Natural killer cell (primary cell): ENCODE results near the gene CTDP1. TPM values are rescaled to one million over a fixed set of nuclear protein-coding genes. Genes with fewer than 3 reads are reported as not detected.

ENCODE experiments used
- ATAC-seq, 3 donors: fragments of 150-1000 bp in 2 of 3; fragments of 200-7000 bp in 1 of 3; cut with Tn5 transposase; 1 replicate in 1 of 3; 2 replicates in 2 of 3; pipeline ENCODE4 v1.10.0; 2021; ENCODE audit warnings: mild to moderate bottlenecking in 2 of 3, moderate library complexity in 2 of 3
- DNase-seq, 2 donors: peaks; one replicate each; pipeline versions ENCODE4 v3.0.0 to v3.0.0-alpha.2; 2013 to 2021; ENCODE audit warnings: mixed read lengths in 1 of 2
- H3K27ac ChIP-seq: one replicate; pipeline ENCODE4 v1.5.1; 2013; ENCODE audit warnings: mild to moderate bottlenecking, low read length
- H3K27me3 ChIP-seq: one replicate; pipeline ENCODE4 v1.6.1; 2013; ENCODE audit warnings: low read length; ENCODE audit not compliant: control insufficient read depth, insufficient read depth
- H3K36me3 ChIP-seq: one replicate; pipeline ENCODE4 v1.6.1; 2013; ENCODE audit warnings: low read length; ENCODE audit not compliant: control insufficient read depth, insufficient read depth
- H3K4me1 ChIP-seq: one replicate; pipeline ENCODE4 v1.6.1; 2013; ENCODE audit warnings: low read length; ENCODE audit not compliant: control insufficient read depth, insufficient read depth
- H3K4me3 ChIP-seq: one replicate; pipeline ENCODE4 v1.5.1; 2013; ENCODE audit warnings: low read length
- H3K9me3 ChIP-seq: one replicate; pipeline ENCODE4 v1.6.1; 2013; ENCODE audit warnings: low read length; ENCODE audit not compliant: control insufficient read depth, insufficient read depth
- H3K27ac Mint-ChIP-seq, 2 donors: one replicate each; pipeline ENCODE4 v1.8.0; 2022; ENCODE audit warnings: mild to moderate bottlenecking in 2 of 2, mixed read lengths in 2 of 2, moderate library complexity in 1 of 2
- H3K27me3 Mint-ChIP-seq, 2 donors: one replicate each; pipeline ENCODE4 v1.8.0; 2022; ENCODE audit warnings: low read depth in 2 of 2, mixed read lengths in 2 of 2
- H3K36me3 Mint-ChIP-seq: one replicate; pipeline ENCODE4 v1.8.0; 2022; ENCODE audit warnings: mixed read lengths
- H3K4me1 Mint-ChIP-seq, 2 donors: one replicate each; pipeline ENCODE4 v1.8.0; 2022; ENCODE audit warnings: mixed read lengths in 2 of 2
- H3K4me3 Mint-ChIP-seq: one replicate; pipeline ENCODE4 v1.8.0; 2022; ENCODE audit warnings: mild to moderate bottlenecking, moderate library complexity, mixed read lengths
- H3K9me3 Mint-ChIP-seq, 2 donors: one replicate each; pipeline ENCODE4 v1.8.0; 2022; ENCODE audit warnings: mixed read lengths in 2 of 2
- CTCF ChIP-seq: fragments of 200-600 bp; IDR thresholded peaks from one replicate; pipeline ENCODE4 v1.8.0; 2022; ENCODE audit warnings: antibody characterized with exemption
- WGBS: methylation state at CpG from one replicate; pipeline ENCODE4 v1.1.7; 2013; ENCODE audit warnings: missing lambda C conversion rate; ENCODE audit not compliant: insufficient coverage; 5-methylcytosine and 5-hydroxymethylcytosine counted together
- intact Hi-C: fragments of 100-400 bp; cut with micrococcal nuclease; formaldehyde crosslinking; loops from one replicate; pipeline ENCODE4 v1.14.2; 2022
- total RNA-seq, 4 donors: library from RNA; stranded (reverse); fragments of 120-200 nt in 1 of 4; gene quantifications; one replicate each; pipeline versions ENCODE4 v1.2.3 to v1.2.4, GENCODE V29; 2013 to 2022

The CTDP1 gene
- total RNA-seq, 3 donors from 2014 or later (not counting 1 experiment from before 2014, with no cell fraction given), result 66.9 to 89.4 (median 77.1) TPM

DNA sequence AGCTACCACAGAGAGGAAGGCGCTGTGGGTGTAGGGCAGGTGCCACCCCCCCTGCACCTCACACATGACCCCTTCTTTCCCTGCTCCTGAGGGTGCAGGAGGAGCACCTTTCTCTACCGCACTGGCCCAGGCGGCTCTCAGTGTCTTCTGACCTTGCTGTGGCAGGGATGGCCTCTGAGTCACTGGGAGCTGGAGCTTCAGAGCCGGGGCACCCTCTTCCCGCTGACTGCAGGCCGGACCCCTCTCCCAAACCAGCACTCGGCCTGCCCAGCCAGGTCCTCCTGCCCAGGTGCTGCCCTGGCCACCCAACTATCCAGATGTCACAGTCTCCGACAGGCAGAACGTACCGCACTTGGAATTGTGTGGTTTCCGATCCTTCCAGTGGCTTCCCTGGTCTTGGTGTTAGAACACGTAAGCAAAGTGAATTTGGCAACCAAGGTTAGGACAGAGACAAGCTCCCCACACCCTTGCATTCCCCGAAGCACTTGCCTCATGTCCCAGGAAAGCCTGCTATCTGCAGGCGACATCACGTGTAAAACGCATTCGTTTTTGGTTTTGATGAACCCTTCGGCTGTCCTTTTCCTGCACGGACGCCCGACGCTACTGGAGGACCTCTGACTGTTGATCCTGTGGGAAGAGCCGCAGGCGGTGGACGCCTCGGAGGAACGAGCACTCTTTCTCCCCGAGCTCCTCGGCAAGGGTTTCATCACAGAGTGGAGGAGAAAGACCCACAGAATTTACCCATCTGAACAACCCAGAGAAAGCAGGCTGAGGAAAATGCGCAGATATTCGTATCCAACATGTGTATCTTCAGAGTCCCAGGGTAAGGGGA is 93.5 kb downstream of the CTDP1 start:
- Mint-ChIP-seq H3K27me3 (peaks cover 0 to 7% of the 10 kb centered on the region in 2 donors), H3K9me3 (no peaks in the 10 kb centered on the region), H3K4me3 (no peak overlapping the region), H3K36me3 (no peaks in the 10 kb centered on the region), H3K4me1 (no peaks in the 10 kb centered on the region), H3K27ac (no peak overlapping the region)
- ATAC-seq (no peak), DNase-seq (no peak)
- no peak for TF ChIP-seq CTCF
- H3K27me3 ChIP-seq, result no peaks in the 10 kb centered on the region
- 86% methylated on average over 31 of the region's 31 CpGs for WGBS
- H3K4me1 ChIP-seq, result no peaks in the 10 kb centered on the region
- no peaks in the 10 kb centered on the region for H3K9me3 ChIP-seq
- H3K36me3 ChIP-seq, result no peaks in the 10 kb centered on the region
- no peak overlapping the region for H3K27ac ChIP-seq
- H3K4me3 ChIP-seq, result no peak overlapping the region
- intact Hi-C loops, result no loop called here

DNA sequence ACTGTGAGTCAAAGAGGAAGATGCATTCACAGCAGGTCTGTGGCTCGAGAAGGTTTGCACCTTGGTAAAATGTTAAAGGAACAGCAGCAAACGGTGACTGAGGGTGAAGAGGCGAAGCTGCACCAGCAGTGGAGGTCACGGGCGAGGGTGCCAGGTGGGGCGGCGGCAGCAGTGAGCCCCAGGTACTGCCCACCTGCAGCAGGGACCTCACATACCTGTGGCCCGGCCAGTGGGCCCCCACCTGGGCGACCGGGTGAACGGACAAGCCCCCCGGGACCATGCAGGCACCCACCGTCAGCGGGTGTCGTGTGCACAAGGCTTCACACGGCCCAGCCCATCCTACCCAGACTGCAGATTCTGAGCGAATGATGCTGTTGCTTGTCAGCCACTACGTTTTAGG is 94.5 kb downstream of the CTDP1 start:
- Mint-ChIP-seq H3K9me3 (no peaks in the 10 kb centered on the region), H3K27ac (no peak overlapping the region), H3K36me3 (no peaks in the 10 kb centered on the region), H3K4me1 (no peaks in the 10 kb centered on the region), H3K27me3 (peaks cover 6 to 9% of the 10 kb centered on the region in 2 donors), H3K4me3 (no peak overlapping the region)
- Histone ChIP-seq H3K27me3 (no peaks in the 10 kb centered on the region), H3K4me3 (no peak overlapping the region), H3K27ac (no peak overlapping the region), H3K9me3 (no peaks in the 10 kb centered on the region), H3K4me1 (no peaks in the 10 kb centered on the region), H3K36me3 (no peaks in the 10 kb centered on the region)
- intact Hi-C loops, result no loop called here
- DNase-seq, result no peak
- WGBS, result 84% methylated on average over 18 of the region's 18 CpGs
- ATAC-seq, result no peak
- TF ChIP-seq CTCF, result no peak

DNA sequence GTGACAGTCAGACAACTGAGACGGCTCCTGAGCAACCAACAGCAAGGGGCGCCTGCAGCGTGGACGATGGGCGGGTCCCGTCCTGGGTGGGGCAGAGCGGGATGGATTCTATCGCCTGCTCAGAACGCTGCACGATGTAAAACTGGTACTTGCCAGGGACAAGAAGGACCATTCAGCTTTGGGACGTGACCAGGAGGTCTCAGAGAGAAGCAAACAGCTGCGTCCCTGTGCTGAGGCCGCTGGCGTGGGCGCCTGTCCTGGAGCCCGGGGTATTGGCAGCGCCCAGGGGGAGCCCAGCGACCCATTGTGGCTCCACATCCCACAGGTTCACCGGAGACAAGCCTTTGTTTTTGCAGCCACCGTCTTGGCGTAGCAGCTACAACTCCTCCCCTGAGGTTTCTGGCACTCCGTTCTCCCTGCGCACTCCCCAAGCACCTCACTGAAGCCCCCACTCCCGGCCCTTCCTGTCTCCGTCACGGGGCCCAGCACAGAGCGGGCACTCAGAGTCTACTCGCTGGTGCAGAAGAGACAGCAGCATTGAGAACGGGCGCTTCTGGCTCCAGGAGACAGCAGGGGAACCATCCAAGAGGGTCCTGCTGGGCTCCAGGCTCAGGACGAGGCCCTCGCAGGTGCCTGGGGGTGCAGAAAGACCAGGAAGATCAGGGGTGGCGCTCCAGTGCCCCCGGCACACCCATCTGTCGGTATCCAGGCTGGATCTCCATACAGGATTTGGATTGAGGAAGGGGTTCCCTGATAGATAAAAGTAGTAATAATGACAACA is 96.0 kb downstream of the CTDP1 start:
- H3K4me3 ChIP-seq, result no peak overlapping the region
- intact Hi-C loops, result no loop called here
- 86% methylated on average over 35 of the region's 35 CpGs for WGBS
- H3K27me3 Mint-ChIP-seq, result peaks cover 6 to 9% of the 10 kb centered on the region in 2 donors
- H3K36me3 ChIP-seq, result no peaks in the 10 kb centered on the region
- H3K4me3 Mint-ChIP-seq, result no peak overlapping the region
- ATAC-seq, result no peak
- DNase-seq, result no peak
- H3K9me3 Mint-ChIP-seq, result no peaks in the 10 kb centered on the region
- H3K9me3 ChIP-seq, result no peaks in the 10 kb centered on the region
- TF ChIP-seq CTCF, result no peak
- no peak overlapping the region for H3K27ac Mint-ChIP-seq
- no peak overlapping the region for H3K27ac ChIP-seq
- H3K4me1 Mint-ChIP-seq, result no peaks in the 10 kb centered on the region
- no peaks in the 10 kb centered on the region for H3K36me3 Mint-ChIP-seq
- no peaks in the 10 kb centered on the region for H3K27me3 ChIP-seq
- no peaks in the 10 kb centered on the region for H3K4me1 ChIP-seq
